K562 (cell line): Measurements from ENCODE around the gene NDOR1. TPM values are rescaled to one million over a fixed set of nuclear protein-coding genes. Genes with fewer than 3 reads are reported as not detected.

ENCODE experiments used
- CSDE1 ChIP-seq, 2 experiments: fragments of 450-650 bp; IDR thresholded peaks; 2 replicates each; pipeline ENCODE4 v1.6.1; 2016; ENCODE audit warnings: mild to moderate bottlenecking in 1 of 2
- GABPA ChIP-seq: fragments of 200-800 bp; sonication (Bioruptor generic); conservative IDR thresholded peaks from 2 replicates; pipeline ENCODE4 v1.6.1; 2016; ENCODE audit warnings: low read depth, missing genetic modification characterization, missing compliant biosample characterization
- HIVEP1 ChIP-seq: fragments of 250-450 bp; sonication (Bioruptor Pico); IDR thresholded peaks from 2 replicates; pipeline ENCODE4 v1.4.0; 2020; ENCODE audit warnings: mild to moderate bottlenecking
- MBD1 ChIP-seq: fragments of 250-450 bp; sonication (Bioruptor Pico); IDR thresholded peaks from 2 replicates; pipeline ENCODE4 v1.8.0; 2022; ENCODE audit warnings: inconsistent platforms
- MECOM ChIP-seq: fragments of 250-450 bp; sonication (Bioruptor Pico); IDR thresholded peaks from 2 replicates; pipeline ENCODE4 v1.8.0; 2022; ENCODE audit warnings: inconsistent platforms
- NFXL1 ChIP-seq: fragments of 450-650 bp; formaldehyde crosslinking; IDR thresholded peaks from 2 replicates; pipeline ENCODE4 v1.4.0; 2021; ENCODE audit warnings: mild to moderate bottlenecking
- NR0B1 ChIP-seq: fragments of 450-650 bp; IDR thresholded peaks from one replicate; pipeline ENCODE4 v1.6.1; 2018; ENCODE audit warnings: mild to moderate bottlenecking, moderate library complexity; ENCODE audit not compliant: partially characterized antibody
- NR2C1 ChIP-seq, 2 experiments: fragments of 450-650 bp; IDR thresholded peaks; 2 replicates each; pipeline ENCODE4 v1.6.1; 2017; ENCODE audit warnings: mild to moderate bottlenecking in 2 of 2, antibody characterized with exemption in 1 of 2, inconsistent platforms in 1 of 2, missing compliant biosample characterization in 1 of 2, missing genetic modification characterization in 1 of 2
- NR4A1 ChIP-seq, 2 experiments: fragments of 250-450 bp in 1 of 2; fragments of 450-650 bp in 1 of 2; sonication (Bioruptor Pico) in 1 of 2; IDR thresholded peaks; 2 replicates each; pipeline versions ENCODE4 v1.4.0 to v1.6.1; 2016 to 2020; ENCODE audit warnings: mild to moderate bottlenecking in 2 of 2, missing compliant biosample characterization in 1 of 2, missing genetic modification characterization in 1 of 2, moderate library complexity in 1 of 2
- RERE ChIP-seq: sonication (generic); formaldehyde crosslinking; IDR thresholded peaks from 2 replicates; pipeline ENCODE4 v1.8.0; 2023; ENCODE audit warnings: missing genetic modification reagents, mild to moderate bottlenecking, borderline replicate concordance
- SAFB ChIP-seq: fragments of 200-400 bp; formaldehyde crosslinking; IDR thresholded peaks from 2 replicates; pipeline ENCODE4 v1.6.1; 2017; ENCODE audit warnings: low read depth, low read length, borderline replicate concordance
- SMAD3 ChIP-seq: fragments of 450-650 bp; formaldehyde crosslinking; conservative IDR thresholded peaks from 2 replicates; pipeline ENCODE4 v1.4.0; 2020; ENCODE audit warnings: mild to moderate bottlenecking
- SMARCC2 ChIP-seq: fragments of 450-650 bp; IDR thresholded peaks from 2 replicates; pipeline ENCODE4 v1.6.1; 2017; ENCODE audit warnings: antibody characterized with exemption, moderate library complexity, mild to moderate bottlenecking, low read depth
- SREBF1 ChIP-seq: fragments of 150-350 bp; IDR thresholded peaks from 2 replicates; pipeline ENCODE4 v1.6.1; 2014; ENCODE audit warnings: antibody characterized with exemption, low read depth, low read length, borderline replicate concordance
- ZBTB9 ChIP-seq: fragments of 450-650 bp; formaldehyde crosslinking; IDR thresholded peaks from 2 replicates; pipeline ENCODE4 v1.4.0; 2020; ENCODE audit warnings: mild to moderate bottlenecking, moderate library complexity
- ZNF75A ChIP-seq: fragments of 450-650 bp; formaldehyde crosslinking; IDR thresholded peaks from 2 replicates; pipeline ENCODE4 v1.4.0; 2020; ENCODE audit warnings: mild to moderate bottlenecking
- polyA plus RNA-seq, 8 experiments: library from polyadenylated mRNA; depleted of rRNA in 4 of 8; stranded (reverse) in 5 of 8; unstranded in 3 of 8; fragments of >200 nt; fragmentation: Nextera tagmentation in 2 of 8; fragmentation: Illumina TruSeq in 1 of 8; extraction: Ambion mirVana in 2 of 8; extraction: Trizol in 1 of 8; gene quantifications; 2 replicates each; pipeline versions ENCODE4 v1.2.1 to v1.2.3, GENCODE V29; 2011 to 2014; ENCODE audit warnings: inconsistent platforms in 1 of 8, missing spikeins in 1 of 8
- total RNA-seq, 7 experiments: library from RNA; depleted of rRNA in 6 of 7; stranded (reverse); fragments of >200 nt in 6 of 7; fragmentation: Illumina TruSeq in 2 of 7; extraction: Trizol in 2 of 7; gene quantifications; 2 replicates each; pipeline versions ENCODE4 v1.2.1 to v1.2.3, GENCODE V29; 2011 to 2021; ENCODE audit warnings: low replicate concordance in 1 of 7

The NDOR1 gene
- total and polyA plus RNA-seq, 9 of the 15 experiments (the other 6 are each of a cell fraction or from before 2014, with no cell fraction given), result 0.06 to 36.9 (median 6.9) TPM

GRCh38 chr9:137222190-137223077 lies 16.9 kb downstream of the NDOR1 start, which contains the start of gene RNF208 (continued):
- TF ChIP-seq RERE (0 out of 2 replicates have a peak, but pooled peaks have one; percentile 39), NR0B1 (no peak), MBD1 (CRISPR knock-in tag) (no peak), SAFB (0 out of 2 replicates have a peak, but pooled peaks have one; percentile 27), HIVEP1 (CRISPR knock-in tag) (no peak), NR2C1 (IDR thresholded peaks at IDR 0.05) (no peak), NR2C1 (tag; IDR thresholded peaks at IDR 0.05) (no peak), CSDE1 (IDR thresholded peaks at IDR 0.05) (no peak), MECOM (CRISPR knock-in tag) (no peak), NFXL1 (CRISPR knock-in tag) (no peak), SMAD3 (CRISPR knock-in tag) (no peak), GABPA (tag) (no peak), ZBTB9 (CRISPR knock-in tag) (no peak), ZNF75A (no peak), NR4A1 (CRISPR knock-in tag; IDR thresholded peaks at IDR 0.05) (no peak), NR4A1 (tag; IDR thresholded peaks at IDR 0.05) (no peak), SREBF1 (no peak), SMARCC2 (no peak)
